ENCODE measurements around the gene SPATC1L.
A peak's percentile ranks its signal among the peaks of the same experiment; 100 is the strongest.

SPATC1L gene

DNA sequence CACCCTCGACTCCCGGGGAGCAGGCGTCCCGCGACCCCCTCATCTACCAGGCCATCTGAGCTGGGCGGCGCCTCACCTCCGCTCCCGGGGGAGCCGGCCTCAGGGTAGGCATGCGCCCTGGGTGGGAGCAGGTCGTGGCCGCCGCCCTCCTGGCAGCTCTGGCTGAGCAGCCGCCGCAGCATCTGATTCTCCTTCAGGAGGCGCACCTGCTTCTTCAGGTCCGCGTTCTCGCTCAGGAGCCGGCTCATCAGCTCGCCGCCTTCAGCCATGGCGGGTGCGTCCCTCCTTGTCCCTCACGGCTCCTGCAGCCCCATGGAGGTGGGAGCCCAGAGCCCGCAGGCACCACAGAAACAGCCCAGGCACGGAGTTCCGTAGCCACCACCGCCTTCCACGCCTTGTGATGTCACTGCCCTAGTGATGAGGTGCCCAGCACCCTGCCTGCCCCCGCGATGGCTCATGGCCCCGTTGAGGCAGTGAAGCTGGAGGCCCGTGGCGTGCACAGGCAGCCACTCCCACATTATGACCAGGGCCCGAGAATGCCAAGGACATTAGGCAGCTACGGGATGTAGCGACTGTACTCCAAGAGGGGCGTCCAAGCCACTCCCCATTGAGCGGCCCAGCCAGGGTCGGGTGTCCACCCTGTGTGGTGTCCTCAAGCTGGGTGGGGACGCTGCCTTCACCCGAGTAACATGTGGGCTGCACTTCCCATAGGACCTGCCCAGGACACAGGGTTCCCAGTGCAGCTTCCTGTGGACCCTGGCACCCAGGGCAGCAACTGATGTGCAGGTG is 1.5 kb downstream of the SPATC1L start:
- ChIA-PET CTCF (no interaction called here), POLR2A (interaction anchor here (0.6 kb wide), 1 partner anchor 344 kb away, joined by 3 read pairs; no protein-coding TSS in a partner anchor)
- TF ChIP-seq ZNF677 (tag by site-specific recombination; IDR thresholded peaks at IDR 0.05): no peak
- peak; percentile 47; the same call in 1 of the 2 replicates for TF ChIP-seq KLF1 (tag by site-specific recombination; IDR thresholded peaks at IDR 0.05)
- Histone ChIP-seq H3K36me3 (ENCODE audit: control insufficient read depth in 2 of 2, insufficient read depth in 1 of 2, low read length in 2 of 2) (no peaks in the 10 kb centered on the region), H3K27ac (ENCODE audit: extremely low read depth, low read depth, low read length) (no peak overlapping the region), H3K4me1 (ENCODE audit: control insufficient read depth, insufficient read depth, low read length) (no peaks in the 10 kb centered on the region), H3K4me3 (ENCODE audit: low read depth, low read length) (no peak overlapping the region), H3K9me3 (ENCODE audit: control insufficient read depth, insufficient read depth, low read depth, low read length) (no peaks in the 10 kb centered on the region)

GRCh38 chr21:46181953-46182547 is 2.2 kb downstream of the SPATC1L start:
- ChIA-PET POLR2A (interaction anchor here (0.6 kb wide), 1 partner anchor 344 kb away, joined by 3 read pairs; no protein-coding TSS in a partner anchor), CTCF (no interaction called here)
- no peak overlapping the region for H3K27ac ChIP-seq (ENCODE audit: extremely low read depth, low read depth, low read length)
- no peaks in the 10 kb centered on the region for H3K4me1 ChIP-seq (ENCODE audit: control insufficient read depth, insufficient read depth, low read length)
- TF ChIP-seq ZNF561 (tag by site-specific recombination; IDR thresholded peaks at IDR 0.05; ENCODE audit: borderline replicate concordance) (no peak), ZNF121 (tag by site-specific recombination; IDR thresholded peaks at IDR 0.05) (no peak), ZNF341 (tag by site-specific recombination; IDR thresholded peaks at IDR 0.05; ENCODE audit: low read depth) (0 out of 2 replicates have a peak, but pooled peaks have one; percentile 20), MZF1 (tag by site-specific recombination; IDR thresholded peaks at IDR 0.05; ENCODE audit: borderline replicate concordance) (no peak), ZFP37 (tag by site-specific recombination; IDR thresholded peaks at IDR 0.05) (no peak), BCL11A (tag by site-specific recombination; IDR thresholded peaks at IDR 0.05; ENCODE audit: low read depth) (no peak), ZNF354C (tag by site-specific recombination; IDR thresholded peaks at IDR 0.05; ENCODE audit: borderline replicate concordance, low read depth) (no peak)
- H3K36me3 ChIP-seq (ENCODE audit: control insufficient read depth in 2 of 2, insufficient read depth in 1 of 2, low read length in 2 of 2): no peaks in the 10 kb centered on the region
- H3K4me3 ChIP-seq (ENCODE audit: low read depth, low read length): no peak overlapping the region
- H3K9me3 ChIP-seq (ENCODE audit: control insufficient read depth, insufficient read depth, low read depth, low read length): no peaks in the 10 kb centered on the region

DNA sequence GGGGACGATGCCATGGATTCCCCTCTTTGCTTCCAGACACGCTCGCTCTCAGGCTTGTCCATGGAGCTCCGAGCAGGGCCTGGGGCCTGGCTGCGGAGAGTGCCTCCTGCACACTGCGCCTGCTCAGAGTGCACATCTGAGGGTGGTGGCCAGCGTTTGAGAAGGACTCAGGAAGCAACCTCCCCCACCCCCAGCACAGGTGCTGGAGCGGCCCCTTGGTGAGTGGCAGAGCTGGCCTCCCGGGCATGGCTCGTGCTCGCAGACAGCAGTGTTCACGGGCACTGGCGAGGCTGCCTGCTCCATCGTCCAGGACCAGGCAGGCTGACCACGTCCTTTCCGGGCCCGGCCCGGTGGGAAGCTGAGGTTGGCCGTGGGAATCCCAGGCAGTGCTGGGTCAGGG is 2.8 kb downstream of the SPATC1L start:
- POLR2A ChIA-PET: no interaction called here
- Histone ChIP-seq H3K9me3 (ENCODE audit: control insufficient read depth, insufficient read depth, low read depth, low read length) (no peaks in the 10 kb centered on the region), H3K4me1 (ENCODE audit: control insufficient read depth, insufficient read depth, low read length) (no peaks in the 10 kb centered on the region), H3K36me3 (ENCODE audit: control insufficient read depth in 2 of 2, insufficient read depth in 1 of 2, low read length in 2 of 2) (no peaks in the 10 kb centered on the region), H3K4me3 (ENCODE audit: low read depth, low read length) (no peak overlapping the region), H3K27ac (ENCODE audit: extremely low read depth, low read depth, low read length) (no peak overlapping the region)
- TF ChIP-seq GLIS1 (tag by site-specific recombination; IDR thresholded peaks at IDR 0.05) (no peak), ZXDB (tag by site-specific recombination; IDR thresholded peaks at IDR 0.05) (no peak), ZNF654 (tag by site-specific recombination; IDR thresholded peaks at IDR 0.05; ENCODE audit: low read depth) (no peak), ZSCAN5A (tag by site-specific recombination; IDR thresholded peaks at IDR 0.05) (no peak), HOXC10 (CRISPR knock-in tag; IDR thresholded peaks at IDR 0.05) (no peak), ZBTB8A (tag by site-specific recombination; IDR thresholded peaks at IDR 0.05) (no peak), KLF8 (tag by site-specific recombination; IDR thresholded peaks at IDR 0.05) (no peak), ZNF280C (tag by site-specific recombination; IDR thresholded peaks at IDR 0.05) (no peak), ZNF140 (tag by site-specific recombination; IDR thresholded peaks at IDR 0.05) (no peak)
- CTCF ChIA-PET: no interaction called here

Data from HEK293 (cell line).